GM21367 (cell line): ENCODE measurements around the gene CEP162.
"Not testable (repeated sequence)": the region's sequence is repeated elsewhere in the genome, so short reads cannot be mapped to it uniquely, and the experiment has no call there.

Experiments
- ATAC-seq: cut with Tn5 transposase; IDR thresholded peaks from one replicate; pipeline ENCODE4 v1.9.1; 2021; ENCODE audit not compliant: unreplicated experiment

Gene CEP162

GRCh38 chr6:84089081-84089480, 138.4 kb downstream of the CEP162 start:
- ATAC-seq = no peak

- ATAC-seq = no peak
Observed at GRCh38 chr6:84086545-84087429, 140.7 kb downstream of the CEP162 start.

- ATAC-seq = no peak
Observed at GRCh38 chr6:84086056-84086455, 141.4 kb downstream of the CEP162 start.

GRCh38 chr6:84084705-84085104, 142.7 kb downstream of the CEP162 start:
- not testable (repeated sequence) for ATAC-seq

GRCh38 chr6:84082689-84083265, 144.7 kb downstream of the CEP162 start:
- ATAC-seq = no peak

GRCh38 chr6:84081222-84081621, 146.2 kb downstream of the CEP162 start:
- no peak for ATAC-seq

GRCh38 chr6:84078335-84078734, 149.1 kb downstream of the CEP162 start:
- no peak for ATAC-seq

- no peak for ATAC-seq
Observed at GRCh38 chr6:84077645-84078044, 149.8 kb downstream of the CEP162 start.

GRCh38 chr6:84074988-84075781, 152.3 kb downstream of the CEP162 start:
- no peak for ATAC-seq
